ENCODE data around the gene RANBP1. TPM values are rescaled to one million over a fixed set of nuclear protein-coding genes. Genes with fewer than 3 reads are reported as not detected.

Gene RANBP1
- total RNA-seq, 4 donors from 2014 or later, result 104 to 159 (median 119) TPM

DNA sequence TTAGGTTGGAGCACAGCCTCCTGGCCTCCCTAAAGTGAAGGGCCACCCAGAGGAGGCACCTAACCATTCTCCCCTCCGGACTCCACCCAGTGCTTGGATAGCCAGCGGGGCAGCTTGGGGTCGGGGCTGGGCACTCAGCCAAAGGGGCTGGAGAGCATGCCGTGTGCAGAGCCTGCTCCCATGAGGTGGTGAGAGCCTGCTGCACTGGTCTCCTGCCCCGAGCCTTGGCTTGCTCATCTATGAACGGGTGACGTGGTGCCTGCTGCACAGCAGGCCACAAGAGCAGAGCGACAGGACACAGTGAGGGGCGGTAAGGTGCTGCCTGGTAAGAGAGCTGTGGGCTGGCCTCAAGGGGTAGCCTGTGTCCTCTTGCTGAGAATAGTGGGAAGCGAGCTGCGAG lies 49.0 kb downstream of the RANBP1 start:
- TF ChIP-seq POLR2A (IDR thresholded peaks at IDR 0.05), result no peak
- TF ChIP-seq, protein P1, sequence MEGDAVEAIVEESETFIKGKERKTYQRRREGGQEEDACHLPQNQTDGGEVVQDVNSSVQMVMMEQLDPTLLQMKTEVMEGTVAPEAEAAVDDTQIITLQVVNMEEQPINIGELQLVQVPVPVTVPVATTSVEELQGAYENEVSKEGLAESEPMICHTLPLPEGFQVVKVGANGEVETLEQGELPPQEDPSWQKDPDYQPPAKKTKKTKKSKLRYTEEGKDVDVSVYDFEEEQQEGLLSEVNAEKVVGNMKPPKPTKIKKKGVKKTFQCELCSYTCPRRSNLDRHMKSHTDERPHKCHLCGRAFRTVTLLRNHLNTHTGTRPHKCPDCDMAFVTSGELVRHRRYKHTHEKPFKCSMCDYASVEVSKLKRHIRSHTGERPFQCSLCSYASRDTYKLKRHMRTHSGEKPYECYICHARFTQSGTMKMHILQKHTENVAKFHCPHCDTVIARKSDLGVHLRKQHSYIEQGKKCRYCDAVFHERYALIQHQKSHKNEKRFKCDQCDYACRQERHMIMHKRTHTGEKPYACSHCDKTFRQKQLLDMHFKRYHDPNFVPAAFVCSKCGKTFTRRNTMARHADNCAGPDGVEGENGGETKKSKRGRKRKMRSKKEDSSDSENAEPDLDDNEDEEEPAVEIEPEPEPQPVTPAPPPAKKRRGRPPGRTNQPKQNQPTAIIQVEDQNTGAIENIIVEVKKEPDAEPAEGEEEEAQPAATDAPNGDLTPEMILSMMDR (IDR thresholded peaks at IDR 0.05), result no peak
- intact Hi-C loops (cut with DNase I; ENCODE audit: low total_unique reads), result no loop called here
- H3K4me3 ChIP-seq (ENCODE audit: low read depth, poor library complexity, severe bottlenecking), result no peak overlapping the region
- no peak for DNase-seq (ENCODE audit: low spot score in 2 of 2)
- 66 to 69% methylated on average over 8 to 11 of the region's 11 CpGs for WGBS, 2 donors

DNA sequence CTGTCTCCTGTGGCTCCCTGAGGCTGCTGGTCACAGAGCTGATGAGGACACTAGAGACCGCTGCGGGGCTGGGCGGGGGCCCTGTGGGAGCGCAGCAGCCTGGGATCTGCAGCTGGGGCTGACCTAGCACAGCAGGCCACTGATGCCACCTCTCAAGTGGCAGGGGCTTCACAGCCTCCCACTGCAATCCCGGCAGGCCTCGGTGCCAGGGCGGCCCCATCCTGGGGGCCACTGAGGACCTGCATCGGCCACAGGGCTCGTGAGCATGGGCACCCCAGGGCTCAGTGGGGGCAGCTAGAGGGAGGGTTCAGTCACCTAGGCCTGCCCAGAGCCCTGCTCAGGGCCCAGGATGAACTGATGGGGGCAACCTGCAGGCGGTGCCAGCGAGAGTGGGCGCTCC lies 49.5 kb downstream of the RANBP1 start:
- no peak overlapping the region for H3K4me3 ChIP-seq (ENCODE audit: low read depth, poor library complexity, severe bottlenecking)
- DNase-seq (ENCODE audit: low spot score in 2 of 2), result no peak
- no peak for TF ChIP-seq POLR2A (IDR thresholded peaks at IDR 0.05)
- TF ChIP-seq, protein P1 (IDR thresholded peaks at IDR 0.05), result no peak
- 88 to 90% methylated on average over 12 of the region's 12 CpGs for WGBS, 2 donors
- intact Hi-C loops (cut with DNase I; ENCODE audit: low total_unique reads), result no loop called here

DNA sequence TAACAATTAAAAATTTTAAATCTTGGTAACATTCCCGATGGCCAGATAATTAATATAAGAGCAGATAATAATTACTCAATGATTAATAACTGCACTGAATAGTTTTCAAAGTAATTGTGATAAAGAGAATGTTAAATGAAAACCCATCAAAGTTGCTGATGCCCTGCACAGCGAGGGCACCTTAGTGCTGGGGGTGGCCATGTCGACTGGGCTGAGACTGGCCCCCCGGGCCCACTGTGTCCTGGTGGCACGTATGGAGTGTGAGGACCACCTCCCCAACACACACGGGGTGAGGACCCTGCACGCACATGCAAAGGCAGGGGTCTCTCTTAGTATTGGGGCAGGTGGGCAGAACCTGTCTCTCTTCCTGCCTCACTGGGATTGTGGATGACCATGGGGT lies 50.0 kb downstream of the RANBP1 start:
- 83 to 88% methylated on average over 6 to 7 of the region's 7 CpGs for WGBS, 2 donors
- TF ChIP-seq POLR2A (IDR thresholded peaks at IDR 0.05), result no peak
- intact Hi-C loops (cut with DNase I; ENCODE audit: low total_unique reads), result no loop called here

DNA sequence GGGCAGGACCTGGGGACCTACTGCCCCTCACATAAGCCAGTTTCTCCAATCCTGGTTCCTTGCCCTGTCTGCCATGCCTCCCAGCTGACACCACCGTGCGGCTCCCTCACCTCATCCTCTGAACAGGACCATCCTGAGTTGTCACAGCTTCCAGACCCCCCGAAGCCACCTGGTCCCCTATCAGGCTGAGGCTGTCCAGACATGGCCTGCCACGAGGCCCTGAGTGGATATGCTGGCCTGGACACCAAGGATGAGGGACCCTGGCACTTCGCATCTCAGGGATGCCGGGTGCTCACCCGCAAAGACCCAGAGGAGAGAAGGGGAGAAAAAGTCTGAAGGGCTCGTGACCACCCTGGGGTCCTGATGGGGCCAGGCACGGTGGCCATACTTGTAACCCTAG lies 50.8 kb downstream of the RANBP1 start:
- H3K4me3 ChIP-seq (ENCODE audit: low read depth, poor library complexity, severe bottlenecking), result no peak overlapping the region
- intact Hi-C loops (cut with DNase I; ENCODE audit: low total_unique reads), result no loop called here
- WGBS, 2 donors, result 89 to 90% methylated on average over 9 of the region's 9 CpGs
- TF ChIP-seq, protein P1 (IDR thresholded peaks at IDR 0.05), result no peak
- TF ChIP-seq POLR2A (IDR thresholded peaks at IDR 0.05), result no peak
- no peak for DNase-seq (ENCODE audit: low spot score in 2 of 2)

More for the DNA sequence above, 50.0 kb downstream of the RANBP1 start:
- no peak overlapping the region for H3K4me3 ChIP-seq (ENCODE audit: low read depth, poor library complexity, severe bottlenecking)
- DNase-seq (ENCODE audit: low spot score in 2 of 2), result no peak

DNA sequence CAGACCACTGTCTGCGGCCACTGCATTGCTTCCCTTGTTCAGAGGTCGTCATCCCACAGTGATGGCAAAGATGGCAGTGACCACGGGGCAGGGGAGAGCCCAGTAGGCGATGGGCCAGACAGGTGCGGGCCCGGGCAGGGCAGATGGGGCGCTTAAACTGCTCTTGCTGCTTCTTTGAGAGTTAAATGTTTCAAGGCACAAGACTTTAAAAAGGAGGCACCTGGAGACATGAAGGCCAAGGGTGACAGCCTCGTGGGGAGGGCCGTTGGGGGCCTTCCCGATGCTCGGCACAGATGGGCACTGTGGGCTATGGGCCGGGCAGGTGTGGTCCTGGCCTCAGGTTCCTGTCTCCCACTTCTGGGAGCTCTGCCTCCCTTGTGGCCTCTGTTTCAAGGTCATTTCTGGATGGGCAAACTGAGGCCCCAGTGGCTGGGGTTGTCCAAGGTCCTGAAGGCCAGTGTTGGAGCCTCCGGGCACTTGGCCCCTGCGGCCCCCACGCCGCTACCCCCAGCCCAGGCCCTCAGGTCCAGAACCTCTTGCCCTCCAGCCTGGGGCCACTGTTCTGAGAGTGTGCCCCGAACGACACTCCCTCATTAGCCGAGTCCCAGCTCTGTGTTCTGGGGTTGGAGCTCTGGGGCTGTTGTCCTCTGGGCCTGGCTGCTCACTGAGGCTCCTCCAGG lies 51.9 kb downstream of the RANBP1 start:
- intact Hi-C loops (cut with DNase I; ENCODE audit: low total_unique reads), result no loop called here
- H3K4me3 ChIP-seq (ENCODE audit: low read depth, poor library complexity, severe bottlenecking), result no peak overlapping the region
- WGBS, 2 donors, result 83 to 86% methylated on average over 16 to 19 of the region's 19 CpGs
- no peak for TF ChIP-seq POLR2A (IDR thresholded peaks at IDR 0.05)
- TF ChIP-seq, protein P1 (IDR thresholded peaks at IDR 0.05), result no peak
- no peak for DNase-seq (ENCODE audit: low spot score in 2 of 2)

DNA sequence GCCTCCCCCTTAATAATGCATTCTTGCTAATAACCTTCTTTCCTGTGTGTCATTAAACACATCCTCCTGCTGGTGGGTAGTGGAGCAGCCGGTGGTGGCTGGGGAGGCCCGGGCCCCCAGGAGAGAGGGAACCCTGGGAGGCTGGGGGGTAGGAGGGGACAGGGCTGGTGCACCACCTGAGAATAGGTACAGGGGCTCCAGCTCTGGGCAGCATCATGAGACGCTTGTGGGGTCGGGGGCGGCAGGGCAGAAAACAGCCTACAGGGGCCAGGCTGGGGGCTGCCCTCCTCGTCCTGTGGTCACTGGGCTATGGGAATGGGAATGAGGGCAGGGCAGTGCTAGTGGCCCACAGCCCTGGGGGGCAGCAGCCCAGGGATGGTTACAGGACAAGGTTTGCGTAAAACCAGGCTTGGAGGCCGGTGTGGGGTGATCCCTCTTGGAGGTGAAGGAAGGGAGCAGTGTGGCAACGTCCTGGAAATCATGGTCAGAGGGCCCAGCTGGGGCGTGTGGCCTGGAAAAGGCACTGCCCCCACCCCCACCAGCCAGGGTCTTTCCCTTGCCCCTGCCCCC lies 53.4 kb downstream of the RANBP1 start:
- no peak for DNase-seq (ENCODE audit: low spot score in 2 of 2)
- no peak overlapping the region for H3K4me3 ChIP-seq (ENCODE audit: low read depth, poor library complexity, severe bottlenecking)
- intact Hi-C loops (cut with DNase I; ENCODE audit: low total_unique reads), result no loop called here
- TF ChIP-seq, protein P1 (IDR thresholded peaks at IDR 0.05), result no peak
- TF ChIP-seq POLR2A (IDR thresholded peaks at IDR 0.05), result no peak
- WGBS, 2 donors, result 76 to 79% methylated on average over 10 of the region's 10 CpGs
